Ishikawa (cell line): ENCODE measurements around the gene HSP90AB1.

ENCODE experiments used
- CEBPB ChIP-seq: IDR thresholded peaks from 2 replicates; pipeline ENCODE4 v1.6.1; 2012
- CREB1 ChIP-seq: IDR thresholded peaks from 2 replicates; pipeline ENCODE4 v1.6.1; 2012; ENCODE audit warnings: low read depth
- EGR1 ChIP-seq: IDR thresholded peaks from 2 replicates; pipeline ENCODE4 v1.6.1; 2012
- EP300 ChIP-seq: IDR thresholded peaks from 2 replicates; pipeline ENCODE4 v1.6.1; 2012; ENCODE audit warnings: borderline replicate concordance
- FOXM1 ChIP-seq: IDR thresholded peaks from 2 replicates; pipeline ENCODE4 v1.6.1; 2012; ENCODE audit warnings: low read depth, borderline replicate concordance
- NFIC ChIP-seq: IDR thresholded peaks from 2 replicates; pipeline ENCODE4 v1.6.1; 2012
- RAD21 ChIP-seq: IDR thresholded peaks from 2 replicates; pipeline ENCODE4 v1.6.1; 2012; ENCODE audit warnings: low read depth
- TAF1 ChIP-seq: IDR thresholded peaks from 2 replicates; pipeline ENCODE4 v1.6.1; 2012; ENCODE audit warnings: low read depth, mild to moderate bottlenecking
- TCF12 ChIP-seq: IDR thresholded peaks from 2 replicates; pipeline ENCODE4 v1.6.1; 2012; ENCODE audit warnings: low read depth
- TEAD4 ChIP-seq: IDR thresholded peaks from 2 replicates; pipeline ENCODE4 v1.6.1; 2012
- YY1 ChIP-seq: IDR thresholded peaks from 2 replicates; pipeline ENCODE4 v1.6.1; 2012; ENCODE audit warnings: low read depth
- ZBTB7A ChIP-seq: IDR thresholded peaks from 2 replicates; pipeline ENCODE4 v1.6.1; 2012; ENCODE audit warnings: low read depth
- TF ChIP-seq, protein P1 (sequence below): IDR thresholded peaks from 2 replicates; pipeline ENCODE4 v1.6.1; 2012
- TF ChIP-seq, protein P2 (sequence below): IDR thresholded peaks from 2 replicates; pipeline ENCODE4 v1.6.1; 2012; ENCODE audit warnings: low read depth, mild to moderate bottlenecking
- TF ChIP-seq, protein P3 (sequence below): IDR thresholded peaks from 2 replicates; pipeline ENCODE4 v1.6.1; 2012

HSP90AB1 gene

DNA sequence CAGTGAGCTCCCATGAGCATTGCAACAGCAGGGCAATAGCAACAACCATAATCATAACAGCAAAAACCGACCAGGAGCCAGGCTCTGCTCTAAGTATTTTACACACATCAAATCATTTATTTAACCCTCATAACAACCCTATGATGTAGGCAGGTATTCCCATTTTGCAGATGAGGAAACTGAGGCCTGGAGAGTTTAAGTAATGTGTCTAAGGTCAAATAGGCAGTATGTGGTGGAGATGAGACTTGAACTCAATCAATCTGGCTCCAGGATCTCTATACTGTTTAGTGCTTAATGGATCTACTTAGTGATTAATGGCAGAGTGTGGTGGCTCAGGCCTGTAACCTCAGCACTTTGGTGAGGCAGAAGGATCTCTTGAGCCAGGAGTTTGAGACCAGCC lies 26.7 kb downstream of the HSP90AB1 start:
- TF ChIP-seq, protein P1, sequence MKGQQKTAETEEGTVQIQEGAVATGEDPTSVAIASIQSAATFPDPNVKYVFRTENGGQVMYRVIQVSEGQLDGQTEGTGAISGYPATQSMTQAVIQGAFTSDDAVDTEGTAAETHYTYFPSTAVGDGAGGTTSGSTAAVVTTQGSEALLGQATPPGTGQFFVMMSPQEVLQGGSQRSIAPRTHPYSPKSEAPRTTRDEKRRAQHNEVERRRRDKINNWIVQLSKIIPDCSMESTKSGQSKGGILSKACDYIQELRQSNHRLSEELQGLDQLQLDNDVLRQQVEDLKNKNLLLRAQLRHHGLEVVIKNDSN: no peak
- TF ChIP-seq YY1 (no peak), TAF1 (no peak), FOXM1 (no peak), TEAD4 (no peak), ZBTB7A (no peak), TCF12 (no peak), CREB1 (no peak), RAD21 (no peak), NFIC (no peak), EGR1 (no peak)
- TF ChIP-seq, protein P2, sequence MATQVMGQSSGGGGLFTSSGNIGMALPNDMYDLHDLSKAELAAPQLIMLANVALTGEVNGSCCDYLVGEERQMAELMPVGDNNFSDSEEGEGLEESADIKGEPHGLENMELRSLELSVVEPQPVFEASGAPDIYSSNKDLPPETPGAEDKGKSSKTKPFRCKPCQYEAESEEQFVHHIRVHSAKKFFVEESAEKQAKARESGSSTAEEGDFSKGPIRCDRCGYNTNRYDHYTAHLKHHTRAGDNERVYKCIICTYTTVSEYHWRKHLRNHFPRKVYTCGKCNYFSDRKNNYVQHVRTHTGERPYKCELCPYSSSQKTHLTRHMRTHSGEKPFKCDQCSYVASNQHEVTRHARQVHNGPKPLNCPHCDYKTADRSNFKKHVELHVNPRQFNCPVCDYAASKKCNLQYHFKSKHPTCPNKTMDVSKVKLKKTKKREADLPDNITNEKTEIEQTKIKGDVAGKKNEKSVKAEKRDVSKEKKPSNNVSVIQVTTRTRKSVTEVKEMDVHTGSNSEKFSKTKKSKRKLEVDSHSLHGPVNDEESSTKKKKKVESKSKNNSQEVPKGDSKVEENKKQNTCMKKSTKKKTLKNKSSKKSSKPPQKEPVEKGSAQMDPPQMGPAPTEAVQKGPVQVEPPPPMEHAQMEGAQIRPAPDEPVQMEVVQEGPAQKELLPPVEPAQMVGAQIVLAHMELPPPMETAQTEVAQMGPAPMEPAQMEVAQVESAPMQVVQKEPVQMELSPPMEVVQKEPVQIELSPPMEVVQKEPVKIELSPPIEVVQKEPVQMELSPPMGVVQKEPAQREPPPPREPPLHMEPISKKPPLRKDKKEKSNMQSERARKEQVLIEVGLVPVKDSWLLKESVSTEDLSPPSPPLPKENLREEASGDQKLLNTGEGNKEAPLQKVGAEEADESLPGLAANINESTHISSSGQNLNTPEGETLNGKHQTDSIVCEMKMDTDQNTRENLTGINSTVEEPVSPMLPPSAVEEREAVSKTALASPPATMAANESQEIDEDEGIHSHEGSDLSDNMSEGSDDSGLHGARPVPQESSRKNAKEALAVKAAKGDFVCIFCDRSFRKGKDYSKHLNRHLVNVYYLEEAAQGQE: no peak
- TF ChIP-seq, protein P3, sequence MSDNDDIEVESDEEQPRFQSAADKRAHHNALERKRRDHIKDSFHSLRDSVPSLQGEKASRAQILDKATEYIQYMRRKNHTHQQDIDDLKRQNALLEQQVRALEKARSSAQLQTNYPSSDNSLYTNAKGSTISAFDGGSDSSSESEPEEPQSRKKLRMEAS: no peak

DNA sequence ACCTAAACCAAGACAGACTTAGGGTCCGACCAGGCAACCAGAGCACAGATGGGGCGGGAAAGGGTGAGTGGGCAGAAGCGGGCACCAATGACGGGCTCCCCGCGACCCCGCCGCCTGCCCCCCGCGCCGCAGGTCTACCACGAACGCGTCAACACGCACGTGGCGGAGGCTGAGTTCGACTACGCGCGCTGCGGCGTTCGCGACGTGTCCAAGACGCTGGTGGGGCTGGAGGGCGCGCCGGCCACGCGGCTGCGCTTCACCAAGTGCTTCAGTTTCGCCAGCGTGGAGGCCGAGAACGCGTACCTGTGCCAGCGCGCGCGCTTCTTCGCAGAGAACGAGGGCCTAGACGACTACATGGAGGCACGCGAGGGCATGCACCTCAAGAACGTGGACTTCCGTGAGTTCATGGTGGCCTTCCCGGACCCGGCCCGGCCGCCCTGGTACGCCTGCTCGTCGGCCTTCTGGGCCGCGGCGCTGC lies 28.4 kb downstream of the HSP90AB1 start:
- TF ChIP-seq ZBTB7A (no peak), EGR1 (no peak), TCF12 (no peak), RAD21 (no peak), EP300 (no peak), NFIC (no peak), CREB1 (no peak), CEBPB (no peak), TAF1 (no peak), FOXM1 (no peak), TEAD4 (no peak), YY1 (no peak)
- TF ChIP-seq, protein P2: no peak
- TF ChIP-seq, protein P3: no peak
- TF ChIP-seq, protein P1: no peak

DNA sequence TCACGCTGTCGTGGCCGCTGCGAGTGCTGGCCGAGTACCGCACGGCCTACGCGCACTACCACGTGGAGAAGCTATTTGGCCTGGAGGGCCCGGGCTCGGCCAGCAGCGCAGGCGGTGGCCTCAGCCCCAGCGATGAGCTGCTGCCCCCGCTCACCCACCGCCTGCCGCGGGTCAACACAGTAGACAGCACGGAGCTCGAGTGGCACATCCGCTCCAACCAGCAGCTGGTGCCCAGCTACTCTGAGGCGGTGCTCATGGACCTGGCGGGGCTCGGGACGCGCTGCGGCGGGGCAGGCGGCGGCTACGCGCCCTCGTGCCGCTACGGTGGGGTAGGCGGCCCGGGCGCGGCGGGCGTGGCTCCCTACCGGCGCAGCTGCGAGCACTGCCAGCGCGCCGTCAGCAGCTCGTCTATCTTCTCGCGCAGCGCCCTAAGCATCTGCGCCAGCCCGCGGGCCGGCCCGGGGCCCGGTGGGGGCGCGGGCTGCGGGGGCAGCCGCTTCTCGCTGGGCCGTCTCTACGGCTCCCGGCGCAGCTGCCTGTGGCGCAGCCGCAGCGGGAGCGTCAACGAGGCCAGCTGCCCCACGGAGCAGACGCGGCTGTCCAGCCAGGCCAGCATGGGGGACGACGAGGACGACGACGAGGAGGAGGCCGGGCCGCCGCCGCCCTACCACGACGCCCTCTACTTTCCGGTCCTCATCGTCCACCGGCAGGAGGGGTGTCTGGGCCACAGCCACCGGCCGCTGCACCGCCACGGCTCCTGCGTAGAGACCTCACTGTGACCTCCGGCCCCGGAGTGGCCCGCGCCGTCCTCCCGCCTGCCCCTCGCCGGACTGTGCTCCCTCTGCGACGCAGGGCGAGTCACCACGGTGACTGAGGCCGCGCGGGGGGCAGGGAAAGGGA lies 29.1 kb downstream of the HSP90AB1 start:
- no peak for TF ChIP-seq ZBTB7A
- TF ChIP-seq CEBPB: no peak
- TF ChIP-seq CREB1: no peak
- no peak for TF ChIP-seq TEAD4
- no peak for TF ChIP-seq TCF12

DNA sequence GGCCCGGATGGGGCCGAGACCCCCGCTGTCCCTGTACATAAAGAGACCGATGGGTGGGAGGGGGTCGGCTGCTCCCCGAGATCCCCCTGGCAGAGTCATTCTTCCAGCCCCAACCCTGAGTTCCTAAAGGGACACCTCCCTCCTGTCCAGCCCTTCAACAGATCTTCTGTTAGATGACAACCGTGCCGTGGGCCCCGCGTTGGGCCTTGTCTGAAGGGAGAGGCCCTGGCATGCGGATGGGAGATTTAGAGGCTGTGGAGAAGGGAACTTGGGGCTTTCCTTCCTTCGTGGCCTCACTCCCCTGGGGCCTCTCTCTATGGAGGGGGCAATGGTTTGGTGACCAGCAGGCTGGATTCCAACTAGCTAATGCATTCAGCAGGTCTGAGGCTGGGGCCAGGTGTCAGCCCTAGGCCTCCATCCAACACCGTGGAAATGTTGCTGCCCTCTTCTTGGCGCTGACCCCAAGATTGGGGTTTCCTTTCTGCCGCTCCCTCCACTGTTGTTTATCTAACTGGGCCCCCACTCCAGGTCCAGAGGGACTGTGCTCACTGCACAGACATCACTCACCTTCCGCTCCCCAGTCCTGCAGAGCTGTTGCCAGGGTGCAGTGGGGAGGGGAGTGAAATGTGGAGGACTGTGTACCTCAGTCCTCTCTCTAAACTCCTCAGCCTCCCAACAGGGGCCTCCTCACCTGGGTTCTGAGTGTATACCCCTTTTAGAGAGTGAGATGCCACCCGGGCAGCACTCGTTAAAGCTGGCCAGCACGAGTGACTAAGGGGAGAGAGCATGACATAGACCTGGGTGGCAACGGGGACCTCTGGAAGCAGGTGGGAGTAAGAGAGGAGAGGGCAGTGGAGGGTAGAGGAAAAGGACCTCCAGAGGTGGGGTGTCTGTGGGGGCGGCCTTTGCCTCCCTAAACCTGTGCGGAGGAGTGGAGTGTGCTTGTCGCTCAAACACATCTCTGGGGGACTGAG lies 30.1 kb downstream of the HSP90AB1 start:
- TF ChIP-seq, protein P1: no peak
- TF ChIP-seq, protein P3: no peak
- no peak for TF ChIP-seq CEBPB
- TF ChIP-seq EGR1: no peak
- TF ChIP-seq RAD21: no peak
- TF ChIP-seq EP300: no peak
- TF ChIP-seq, protein P2: no peak
